Body of pancreas (tissue), 4 donors: Measurements from ENCODE around the gene LRRC70.

Source experiments
- POLR2A ChIP-seq, 3 donors: fragments of 450-650 bp; IDR thresholded peaks; one replicate each; pipeline ENCODE4 v1.6.1; 2016; ENCODE audit warnings: antibody characterized with exemption in 3 of 3, mild to moderate bottlenecking in 2 of 3
- TF ChIP-seq, protein P1 (sequence below), 7 experiments: fragments of 450-650 bp in 4 of 7; fragments of 200-600 bp in 3 of 7; sonication (generic) in 3 of 7; IDR thresholded peaks; one replicate each; pipeline ENCODE4 v1.5.1; 2016 to 2019; ENCODE audit warnings: antibody characterized with exemption in 7 of 7

DNA sequence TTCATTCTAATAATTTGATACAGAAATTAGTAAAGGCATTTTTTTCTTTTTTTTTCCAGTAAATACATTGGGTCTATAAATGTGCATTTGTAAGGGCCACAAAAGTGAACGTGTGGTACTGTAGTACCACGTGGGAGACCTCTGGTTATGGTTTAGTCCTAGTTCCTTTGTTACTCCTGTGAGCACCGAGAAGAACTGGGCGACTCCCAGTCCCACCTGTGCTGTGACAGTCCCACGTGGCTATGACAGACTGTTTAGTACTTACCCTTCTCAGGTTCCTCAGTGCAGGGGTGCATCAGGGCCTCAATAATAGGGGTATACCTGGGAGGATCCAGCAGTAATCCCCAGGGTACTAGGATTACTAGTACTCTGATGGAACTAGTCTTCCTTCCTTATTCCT is 49.3 kb downstream of the LRRC70 start:
- TF ChIP-seq, protein P1, sequence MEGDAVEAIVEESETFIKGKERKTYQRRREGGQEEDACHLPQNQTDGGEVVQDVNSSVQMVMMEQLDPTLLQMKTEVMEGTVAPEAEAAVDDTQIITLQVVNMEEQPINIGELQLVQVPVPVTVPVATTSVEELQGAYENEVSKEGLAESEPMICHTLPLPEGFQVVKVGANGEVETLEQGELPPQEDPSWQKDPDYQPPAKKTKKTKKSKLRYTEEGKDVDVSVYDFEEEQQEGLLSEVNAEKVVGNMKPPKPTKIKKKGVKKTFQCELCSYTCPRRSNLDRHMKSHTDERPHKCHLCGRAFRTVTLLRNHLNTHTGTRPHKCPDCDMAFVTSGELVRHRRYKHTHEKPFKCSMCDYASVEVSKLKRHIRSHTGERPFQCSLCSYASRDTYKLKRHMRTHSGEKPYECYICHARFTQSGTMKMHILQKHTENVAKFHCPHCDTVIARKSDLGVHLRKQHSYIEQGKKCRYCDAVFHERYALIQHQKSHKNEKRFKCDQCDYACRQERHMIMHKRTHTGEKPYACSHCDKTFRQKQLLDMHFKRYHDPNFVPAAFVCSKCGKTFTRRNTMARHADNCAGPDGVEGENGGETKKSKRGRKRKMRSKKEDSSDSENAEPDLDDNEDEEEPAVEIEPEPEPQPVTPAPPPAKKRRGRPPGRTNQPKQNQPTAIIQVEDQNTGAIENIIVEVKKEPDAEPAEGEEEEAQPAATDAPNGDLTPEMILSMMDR (IDR thresholded peaks at IDR 0.05) = no peak
- no peak for TF ChIP-seq POLR2A (IDR thresholded peaks at IDR 0.05)
